ENCODE results near the gene SLC25A21.

SLC25A21 gene

DNA sequence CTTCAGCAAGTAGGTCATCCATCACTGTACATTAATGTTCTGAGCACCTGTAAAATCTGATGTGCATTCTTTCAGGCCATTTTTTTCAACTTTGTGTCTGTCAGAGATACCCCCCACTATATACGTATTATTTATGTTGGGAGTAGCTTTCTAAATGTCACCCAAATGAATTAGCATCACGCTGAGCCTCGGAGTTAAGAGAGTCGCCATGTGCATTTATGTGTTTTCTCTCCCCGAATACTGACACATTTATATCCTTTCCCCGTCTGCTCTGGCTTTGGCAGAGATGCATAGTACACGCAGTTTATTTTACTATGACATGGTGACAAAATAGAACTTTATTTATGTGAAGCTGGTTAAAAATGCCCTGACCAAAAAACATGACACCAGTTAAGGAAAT lies 216.4 kb downstream of the SLC25A21 start (continued):
- no peak for TF ChIP-seq ZNF639 (tag by site-specific recombination; IDR thresholded peaks at IDR 0.05)
- no peak for TF ChIP-seq ZNF391 (tag by site-specific recombination; IDR thresholded peaks at IDR 0.05; ENCODE audit: borderline replicate concordance, low read depth)
- TF ChIP-seq TCF7L2 (IDR thresholded peaks at IDR 0.05; ENCODE audit: borderline replicate concordance, low read depth, low read length), result no peak
- TF ChIP-seq PRDM1 (tag by site-specific recombination; IDR thresholded peaks at IDR 0.05), result no peak
- peak; percentile 72; the same call in 1 of the 2 replicates for TF ChIP-seq ZNF394 (tag by site-specific recombination; IDR thresholded peaks at IDR 0.05; ENCODE audit: borderline replicate concordance)
- no peak for TF ChIP-seq ZNF701 (tag by site-specific recombination; IDR thresholded peaks at IDR 0.05)
- TF ChIP-seq, protein P1, sequence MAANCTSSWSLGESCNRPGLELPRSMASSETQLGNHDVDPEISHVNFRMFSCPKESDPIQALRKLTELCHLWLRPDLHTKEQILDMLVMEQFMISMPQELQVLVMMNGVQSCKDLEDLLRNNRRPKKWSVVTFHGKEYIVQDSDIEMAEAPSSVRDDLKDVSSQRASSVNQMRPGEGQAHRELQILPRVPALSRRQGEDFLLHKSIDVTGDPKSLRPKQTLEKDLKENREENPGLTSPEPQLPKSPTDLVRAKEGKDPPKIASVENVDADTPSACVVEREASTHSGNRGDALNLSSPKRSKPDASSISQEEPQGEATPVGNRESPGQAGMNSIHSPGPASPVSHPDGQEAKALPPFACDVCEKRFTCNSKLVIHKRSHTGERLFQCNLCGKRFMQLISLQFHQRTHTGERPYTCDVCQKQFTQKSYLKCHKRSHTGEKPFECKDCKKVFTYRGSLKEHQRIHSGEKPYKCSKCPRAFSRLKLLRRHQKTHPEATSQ (tag by site-specific recombination; IDR thresholded peaks at IDR 0.05), result no peak
- TF ChIP-seq ZNF292 (tag by site-specific recombination; IDR thresholded peaks at IDR 0.05; ENCODE audit: borderline replicate concordance, low read depth), result no peak
- no peak for TF ChIP-seq ZNF521 (tag by site-specific recombination; IDR thresholded peaks at IDR 0.05)
- TF ChIP-seq ZNF610 (tag by site-specific recombination; IDR thresholded peaks at IDR 0.05; ENCODE audit: borderline replicate concordance), result 0 out of 2 replicates have a peak, but pooled peaks have one; percentile 12
- TF ChIP-seq KLF9 (tag by site-specific recombination; IDR thresholded peaks at IDR 0.05; ENCODE audit: low read depth), result no peak
- no peak for TF ChIP-seq ZNF571 (tag by site-specific recombination; IDR thresholded peaks at IDR 0.05)
- no peak for TF ChIP-seq ZNF792 (tag by site-specific recombination; IDR thresholded peaks at IDR 0.05)
- no peak for TF ChIP-seq ZNF624 (tag by site-specific recombination; IDR thresholded peaks at IDR 0.05)
- TF ChIP-seq ZIC2 (tag by site-specific recombination; IDR thresholded peaks at IDR 0.05), result peak; percentile 57
- TF ChIP-seq ZNF19 (tag by site-specific recombination; IDR thresholded peaks at IDR 0.05; ENCODE audit: low read depth), result no peak
- TF ChIP-seq HIC1 (tag by site-specific recombination; IDR thresholded peaks at IDR 0.05), result no peak
- TF ChIP-seq ZNF184 (tag by site-specific recombination; IDR thresholded peaks at IDR 0.05), result no peak
- TF ChIP-seq BCL11B (tag by site-specific recombination; IDR thresholded peaks at IDR 0.05; ENCODE audit: low read depth), result no peak
- peak; percentile 55; the same call in 1 of the 2 replicates for TF ChIP-seq ZNF664 (tag by site-specific recombination; IDR thresholded peaks at IDR 0.05)
- TF ChIP-seq, protein P2, sequence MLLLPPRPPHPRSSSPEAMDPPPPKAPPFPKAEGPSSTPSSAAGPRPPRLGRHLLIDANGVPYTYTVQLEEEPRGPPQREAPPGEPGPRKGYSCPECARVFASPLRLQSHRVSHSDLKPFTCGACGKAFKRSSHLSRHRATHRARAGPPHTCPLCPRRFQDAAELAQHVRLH (tag by site-specific recombination; IDR thresholded peaks at IDR 0.05), result peak; percentile 55; the same call in 1 of the 2 replicates
- no peak for TF ChIP-seq ZBTB20 (tag by site-specific recombination; IDR thresholded peaks at IDR 0.05)
- TF ChIP-seq ZNF549 (tag by site-specific recombination; IDR thresholded peaks at IDR 0.05), result no peak
- no peak for TF ChIP-seq ZNF791 (tag by site-specific recombination; IDR thresholded peaks at IDR 0.05)
- no peak for TF ChIP-seq TRIM28 (IDR thresholded peaks at IDR 0.05; ENCODE audit: borderline replicate concordance, low read length)
- TF ChIP-seq, protein P3, sequence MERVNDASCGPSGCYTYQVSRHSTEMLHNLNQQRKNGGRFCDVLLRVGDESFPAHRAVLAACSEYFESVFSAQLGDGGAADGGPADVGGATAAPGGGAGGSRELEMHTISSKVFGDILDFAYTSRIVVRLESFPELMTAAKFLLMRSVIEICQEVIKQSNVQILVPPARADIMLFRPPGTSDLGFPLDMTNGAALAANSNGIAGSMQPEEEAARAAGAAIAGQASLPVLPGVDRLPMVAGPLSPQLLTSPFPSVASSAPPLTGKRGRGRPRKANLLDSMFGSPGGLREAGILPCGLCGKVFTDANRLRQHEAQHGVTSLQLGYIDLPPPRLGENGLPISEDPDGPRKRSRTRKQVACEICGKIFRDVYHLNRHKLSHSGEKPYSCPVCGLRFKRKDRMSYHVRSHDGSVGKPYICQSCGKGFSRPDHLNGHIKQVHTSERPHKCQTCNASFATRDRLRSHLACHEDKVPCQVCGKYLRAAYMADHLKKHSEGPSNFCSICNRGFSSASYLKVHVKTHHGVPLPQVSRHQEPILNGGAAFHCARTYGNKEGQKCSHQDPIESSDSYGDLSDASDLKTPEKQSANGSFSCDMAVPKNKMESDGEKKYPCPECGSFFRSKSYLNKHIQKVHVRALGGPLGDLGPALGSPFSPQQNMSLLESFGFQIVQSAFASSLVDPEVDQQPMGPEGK (tag by site-specific recombination; IDR thresholded peaks at IDR 0.05), result no peak
- no peak for TF ChIP-seq REPIN1 (tag by site-specific recombination; IDR thresholded peaks at IDR 0.05; ENCODE audit: low read depth)
- TF ChIP-seq ZNF132 (tag by site-specific recombination; IDR thresholded peaks at IDR 0.05; ENCODE audit: borderline replicate concordance), result no peak
- TF ChIP-seq, protein P4, sequence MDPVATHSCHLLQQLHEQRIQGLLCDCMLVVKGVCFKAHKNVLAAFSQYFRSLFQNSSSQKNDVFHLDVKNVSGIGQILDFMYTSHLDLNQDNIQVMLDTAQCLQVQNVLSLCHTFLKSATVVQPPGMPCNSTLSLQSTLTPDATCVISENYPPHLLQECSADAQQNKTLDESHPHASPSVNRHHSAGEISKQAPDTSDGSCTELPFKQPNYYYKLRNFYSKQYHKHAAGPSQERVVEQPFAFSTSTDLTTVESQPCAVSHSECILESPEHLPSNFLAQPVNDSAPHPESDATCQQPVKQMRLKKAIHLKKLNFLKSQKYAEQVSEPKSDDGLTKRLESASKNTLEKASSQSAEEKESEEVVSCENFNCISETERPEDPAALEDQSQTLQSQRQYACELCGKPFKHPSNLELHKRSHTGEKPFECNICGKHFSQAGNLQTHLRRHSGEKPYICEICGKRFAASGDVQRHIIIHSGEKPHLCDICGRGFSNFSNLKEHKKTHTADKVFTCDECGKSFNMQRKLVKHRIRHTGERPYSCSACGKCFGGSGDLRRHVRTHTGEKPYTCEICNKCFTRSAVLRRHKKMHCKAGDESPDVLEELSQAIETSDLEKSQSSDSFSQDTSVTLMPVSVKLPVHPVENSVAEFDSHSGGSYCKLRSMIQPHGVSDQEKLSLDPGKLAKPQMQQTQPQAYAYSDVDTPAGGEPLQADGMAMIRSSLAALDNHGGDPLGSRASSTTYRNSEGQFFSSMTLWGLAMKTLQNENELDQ (tag by site-specific recombination; IDR thresholded peaks at IDR 0.05; ENCODE audit: low read depth), result no peak
- peak; percentile 57; the same call in 1 of the 2 replicates for TF ChIP-seq ZBTB8A (tag by site-specific recombination; IDR thresholded peaks at IDR 0.05)
- no peak for TF ChIP-seq ZNF16 (tag by site-specific recombination; IDR thresholded peaks at IDR 0.05; ENCODE audit: low read depth)
